ENCODE measurements around the gene AADACL4. TPM values are rescaled to one million over a fixed set of nuclear protein-coding genes. Genes with fewer than 3 reads are reported as not detected.

Gene AADACL4
- total and polyA plus RNA-seq, 9 of the 15 experiments (the other 6 are each of a cell fraction or from before 2014, with no cell fraction given) = not detected

GRCh38 chr1:12657060-12657884, 13.4 kb downstream of the AADACL4 start (continued):
- no peak for TF ChIP-seq RBM15 (IDR thresholded peaks at IDR 0.05; ENCODE audit: insufficient read depth, low read length)
- TF ChIP-seq FOXJ3 (CRISPR knock-in tag; IDR thresholded peaks at IDR 0.05) = no peak
- no peak for TF ChIP-seq ZNF655 (CRISPR knock-in tag; IDR thresholded peaks at IDR 0.05)
- no peak for TF ChIP-seq CREB3 (tag; conservative IDR thresholded peaks at IDR 0.05; ENCODE audit: low read depth)
- TF ChIP-seq ATF3 (IDR thresholded peaks at IDR 0.05) = peak; percentile 25; the same call in 1 of the 2 replicates
- TF ChIP-seq ATF3 (CRISPR knock-in tag; conservative IDR thresholded peaks at IDR 0.05) = no peak
- TF ChIP-seq HDAC8 (tag; IDR thresholded peaks at IDR 0.05) = no peak
- no peak for TF ChIP-seq ZBTB17 (CRISPR knock-in tag; IDR thresholded peaks at IDR 0.05)
- no peak for TF ChIP-seq E2F4 (CRISPR knock-in tag; IDR thresholded peaks at IDR 0.05; ENCODE audit: low read depth)
- no peak for TF ChIP-seq E2F3 (CRISPR knock-in tag; IDR thresholded peaks at IDR 0.05)
- TF ChIP-seq ELK3 (CRISPR knock-in tag; IDR thresholded peaks at IDR 0.05) = no peak
- TF ChIP-seq NFXL1 (CRISPR knock-in tag; IDR thresholded peaks at IDR 0.05) = no peak
- no peak for TF ChIP-seq RAD21 (CRISPR knock-in tag; conservative IDR thresholded peaks at IDR 0.05 in 1 of 2, IDR thresholded peaks at IDR 0.05 in 1 of 2)
- no peak for TF ChIP-seq NFIX (CRISPR knock-in tag; IDR thresholded peaks at IDR 0.05; ENCODE audit: low read depth)
- no peak for TF ChIP-seq ASH1L (IDR thresholded peaks at IDR 0.05; ENCODE audit: borderline replicate concordance, low read depth, partially characterized antibody)
- no peak for TF ChIP-seq ESRRB (CRISPR knock-in tag; IDR thresholded peaks at IDR 0.05; ENCODE audit: borderline replicate concordance)
- TF ChIP-seq NFRKB (IDR thresholded peaks at IDR 0.05; ENCODE audit: low read depth) = no peak
- TF ChIP-seq ZNF174 (CRISPR knock-in tag; IDR thresholded peaks at IDR 0.05) = no peak
- TF ChIP-seq KLF1 (tag; IDR thresholded peaks at IDR 0.05) = no peak
- TF ChIP-seq NR2C2 (CRISPR knock-in tag; IDR thresholded peaks at IDR 0.05) = no peak
- no peak for TF ChIP-seq NR2C2 (tag; IDR thresholded peaks at IDR 0.05)
- no peak for TF ChIP-seq ZNF12 (CRISPR knock-in tag; IDR thresholded peaks at IDR 0.05)
- TF ChIP-seq TBP (optimal IDR thresholded peaks at IDR 0.05; ENCODE audit: low read depth, low read length) = peak; percentile 97
- no peak for TF ChIP-seq NR2F6 (CRISPR knock-in tag; IDR thresholded peaks at IDR 0.05)

Measured in K562 (cell line).